ENCODE measurements around the gene PNPLA3.

PNPLA3 gene

DNA sequence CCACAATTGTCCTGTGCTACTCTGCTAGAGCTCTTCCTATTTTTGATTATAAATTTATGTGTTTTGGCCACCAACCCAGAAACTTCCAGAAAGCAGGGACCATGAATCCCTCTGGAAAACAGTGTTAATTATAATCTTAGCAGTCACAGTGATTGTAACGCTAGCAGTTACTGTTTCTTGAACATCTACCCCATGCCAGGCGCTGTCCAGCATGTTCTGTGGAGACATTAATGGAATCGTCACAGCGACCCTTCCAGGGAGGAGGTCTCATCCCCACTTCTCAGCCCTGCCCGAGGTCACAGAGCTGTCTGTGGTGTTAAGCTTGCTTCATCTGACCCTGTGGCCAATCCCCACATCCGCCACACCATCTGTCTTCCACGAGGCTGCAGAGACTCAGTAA is 17.9 kb upstream of the PNPLA3 start:
- H3K4me3 ChIP-seq (ENCODE audit: control insufficient read depth, low read depth, low read length) = no peak overlapping the region
- no peak for DNase-seq (ENCODE audit: low read depth)
- TF ChIP-seq, protein P1, sequence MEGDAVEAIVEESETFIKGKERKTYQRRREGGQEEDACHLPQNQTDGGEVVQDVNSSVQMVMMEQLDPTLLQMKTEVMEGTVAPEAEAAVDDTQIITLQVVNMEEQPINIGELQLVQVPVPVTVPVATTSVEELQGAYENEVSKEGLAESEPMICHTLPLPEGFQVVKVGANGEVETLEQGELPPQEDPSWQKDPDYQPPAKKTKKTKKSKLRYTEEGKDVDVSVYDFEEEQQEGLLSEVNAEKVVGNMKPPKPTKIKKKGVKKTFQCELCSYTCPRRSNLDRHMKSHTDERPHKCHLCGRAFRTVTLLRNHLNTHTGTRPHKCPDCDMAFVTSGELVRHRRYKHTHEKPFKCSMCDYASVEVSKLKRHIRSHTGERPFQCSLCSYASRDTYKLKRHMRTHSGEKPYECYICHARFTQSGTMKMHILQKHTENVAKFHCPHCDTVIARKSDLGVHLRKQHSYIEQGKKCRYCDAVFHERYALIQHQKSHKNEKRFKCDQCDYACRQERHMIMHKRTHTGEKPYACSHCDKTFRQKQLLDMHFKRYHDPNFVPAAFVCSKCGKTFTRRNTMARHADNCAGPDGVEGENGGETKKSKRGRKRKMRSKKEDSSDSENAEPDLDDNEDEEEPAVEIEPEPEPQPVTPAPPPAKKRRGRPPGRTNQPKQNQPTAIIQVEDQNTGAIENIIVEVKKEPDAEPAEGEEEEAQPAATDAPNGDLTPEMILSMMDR (IDR thresholded peaks at IDR 0.05; ENCODE audit: control insufficient read depth, insufficient read depth, low read depth, low read length, missing control alignments) = no peak

GRCh38 chr22:43909708-43910107 is 13.9 kb upstream of the PNPLA3 start:
- TF ChIP-seq, protein P1 (IDR thresholded peaks at IDR 0.05; ENCODE audit: control insufficient read depth, insufficient read depth, low read depth, low read length, missing control alignments) = no peak
- no peak overlapping the region for H3K4me3 ChIP-seq (ENCODE audit: control insufficient read depth, low read depth, low read length)
- no peak for DNase-seq (ENCODE audit: low read depth)

DNA sequence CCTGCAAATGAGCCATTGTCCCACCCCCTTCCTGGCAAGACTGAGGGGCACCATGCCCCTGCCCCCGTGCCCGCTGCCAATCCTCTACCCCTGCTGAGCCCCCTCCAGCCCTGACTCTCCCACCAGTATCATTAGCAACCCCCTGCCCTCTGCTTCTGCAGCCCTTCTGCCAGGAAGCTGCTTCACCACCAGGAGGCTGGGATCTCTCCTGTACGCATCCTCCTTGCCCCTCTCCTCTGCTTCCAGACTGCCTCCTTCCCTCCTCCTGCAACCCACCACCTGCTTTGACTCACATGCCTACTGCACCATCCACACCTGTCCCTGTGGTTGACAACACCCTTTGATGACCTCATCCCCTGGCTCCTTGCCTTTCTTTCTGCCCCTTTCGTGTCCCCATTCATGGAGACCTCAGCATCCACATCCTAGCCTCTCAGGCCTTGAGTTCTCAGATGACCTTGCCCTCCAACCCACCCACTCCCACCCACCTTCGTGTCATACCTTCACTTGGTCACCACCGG is 13.4 kb upstream of the PNPLA3 start:
- no peak for DNase-seq (ENCODE audit: low read depth)
- no peak overlapping the region for H3K4me3 ChIP-seq (ENCODE audit: control insufficient read depth, low read depth, low read length)
- TF ChIP-seq, protein P1 (IDR thresholded peaks at IDR 0.05; ENCODE audit: control insufficient read depth, insufficient read depth, low read depth, low read length, missing control alignments) = no peak

GRCh38 chr22:43911351-43911750 is 12.3 kb upstream of the PNPLA3 start:
- DNase-seq (ENCODE audit: low read depth) = no peak
- TF ChIP-seq, protein P1 (IDR thresholded peaks at IDR 0.05; ENCODE audit: control insufficient read depth, insufficient read depth, low read depth, low read length, missing control alignments) = no peak
- no peak overlapping the region for H3K4me3 ChIP-seq (ENCODE audit: control insufficient read depth, low read depth, low read length)

DNA sequence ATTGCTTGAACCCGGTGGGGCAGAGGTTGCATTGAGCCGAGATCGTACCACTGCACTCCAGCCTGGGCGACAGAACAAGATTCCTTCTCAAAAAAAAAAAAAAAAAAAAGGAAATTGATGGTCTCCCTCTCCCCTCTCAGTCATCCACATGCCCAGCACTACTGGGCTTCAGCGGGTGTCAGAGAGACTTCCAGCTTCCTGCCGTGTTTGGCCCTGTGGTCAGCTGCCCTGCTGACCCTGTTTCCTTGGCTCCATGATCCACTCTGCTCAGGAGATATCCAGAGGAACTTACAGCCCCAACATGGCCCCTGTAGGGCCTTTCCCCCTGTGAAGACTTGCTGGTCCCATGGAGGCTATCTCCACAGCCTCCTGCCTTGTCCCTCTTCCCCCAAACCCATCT is 6.1 kb upstream of the PNPLA3 start:
- TF ChIP-seq, protein P1 (IDR thresholded peaks at IDR 0.05; ENCODE audit: control insufficient read depth, insufficient read depth, low read depth, low read length, missing control alignments) = no peak
- no peak overlapping the region for H3K4me3 ChIP-seq (ENCODE audit: control insufficient read depth, low read depth, low read length)
- DNase-seq (ENCODE audit: low read depth) = no peak

DNA sequence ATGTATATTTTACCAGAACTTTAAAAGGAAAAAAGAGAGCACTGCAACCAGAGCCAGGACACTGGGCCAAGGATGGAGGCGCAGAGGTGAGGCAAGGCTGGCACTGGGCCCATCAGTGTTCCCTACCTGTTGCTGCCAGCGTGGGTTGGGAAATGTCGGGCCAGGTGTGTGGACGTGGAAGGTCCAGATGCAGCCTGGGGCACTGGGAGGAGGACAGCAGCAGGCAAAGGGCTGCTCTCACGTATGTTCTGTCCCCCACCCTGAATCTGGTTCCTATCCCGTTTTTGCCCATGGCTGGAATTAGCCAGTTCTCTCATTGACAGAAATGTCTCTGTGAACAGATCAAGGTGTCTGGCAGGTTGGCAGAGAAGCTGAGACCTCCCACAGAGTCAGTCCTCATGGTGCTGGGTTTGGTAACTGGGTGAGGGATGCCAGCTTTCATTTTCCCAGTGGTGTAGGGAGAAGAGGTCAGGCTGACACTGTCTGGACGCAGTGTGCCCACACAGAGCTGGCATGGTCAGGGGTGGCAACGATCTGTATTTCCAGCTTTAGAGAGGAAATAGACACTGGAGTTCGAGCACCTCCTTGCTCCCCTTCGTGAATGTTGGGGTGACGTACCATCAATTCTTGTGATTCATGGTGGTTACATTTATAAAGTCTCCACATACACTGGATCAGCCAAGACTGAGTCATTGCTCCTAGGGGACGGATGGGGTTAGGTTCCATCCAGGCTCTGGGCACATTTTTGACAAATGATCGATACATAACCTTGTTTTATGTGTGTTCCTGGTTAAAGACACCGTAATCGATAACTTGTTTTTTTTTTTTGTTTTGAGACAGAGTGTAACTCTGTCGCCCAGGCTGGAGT is 4.3 kb upstream of the PNPLA3 start:
- DNase-seq (ENCODE audit: low read depth) = no peak
- TF ChIP-seq, protein P1 (IDR thresholded peaks at IDR 0.05; ENCODE audit: control insufficient read depth, insufficient read depth, low read depth, low read length, missing control alignments) = no peak
- no peak overlapping the region for H3K4me3 ChIP-seq (ENCODE audit: control insufficient read depth, low read depth, low read length)

All from AG09309 (cell line).